ENCODE measurements around the gene KDELR1.
A peak's percentile ranks its signal among the peaks of the same experiment; 100 is the strongest.

Gene KDELR1

DNA sequence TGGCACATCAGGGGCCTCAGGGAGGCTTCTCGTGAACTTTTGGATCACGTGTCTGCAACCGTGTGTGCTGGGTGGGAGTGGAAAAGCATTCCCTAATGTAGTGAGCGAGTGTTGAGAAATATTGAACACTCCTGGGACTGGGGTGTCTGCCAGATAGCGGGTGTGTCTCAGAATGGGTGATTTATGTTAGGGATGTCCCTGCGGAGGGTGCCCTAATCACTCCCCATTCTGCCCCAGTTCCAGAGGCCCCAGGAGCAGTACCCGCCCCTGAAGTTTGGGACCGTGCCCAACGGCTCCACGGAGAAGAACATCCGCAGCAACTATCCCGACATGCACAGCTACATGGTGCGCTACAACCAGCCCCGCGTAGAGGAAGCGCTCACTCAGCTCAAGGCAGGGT lies 30.2 kb upstream of the KDELR1 start:
- no peak overlapping the region for H3K4me3 ChIP-seq
- peaks cover 0 to 12% of the 10 kb centered on the region in 2 donors for H3K27me3 ChIP-seq
- TF ChIP-seq, protein P1, sequence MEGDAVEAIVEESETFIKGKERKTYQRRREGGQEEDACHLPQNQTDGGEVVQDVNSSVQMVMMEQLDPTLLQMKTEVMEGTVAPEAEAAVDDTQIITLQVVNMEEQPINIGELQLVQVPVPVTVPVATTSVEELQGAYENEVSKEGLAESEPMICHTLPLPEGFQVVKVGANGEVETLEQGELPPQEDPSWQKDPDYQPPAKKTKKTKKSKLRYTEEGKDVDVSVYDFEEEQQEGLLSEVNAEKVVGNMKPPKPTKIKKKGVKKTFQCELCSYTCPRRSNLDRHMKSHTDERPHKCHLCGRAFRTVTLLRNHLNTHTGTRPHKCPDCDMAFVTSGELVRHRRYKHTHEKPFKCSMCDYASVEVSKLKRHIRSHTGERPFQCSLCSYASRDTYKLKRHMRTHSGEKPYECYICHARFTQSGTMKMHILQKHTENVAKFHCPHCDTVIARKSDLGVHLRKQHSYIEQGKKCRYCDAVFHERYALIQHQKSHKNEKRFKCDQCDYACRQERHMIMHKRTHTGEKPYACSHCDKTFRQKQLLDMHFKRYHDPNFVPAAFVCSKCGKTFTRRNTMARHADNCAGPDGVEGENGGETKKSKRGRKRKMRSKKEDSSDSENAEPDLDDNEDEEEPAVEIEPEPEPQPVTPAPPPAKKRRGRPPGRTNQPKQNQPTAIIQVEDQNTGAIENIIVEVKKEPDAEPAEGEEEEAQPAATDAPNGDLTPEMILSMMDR (IDR thresholded peaks at IDR 0.05), result no peak
- H3K27ac ChIP-seq, result no peak overlapping the region
- no peaks in the 10 kb centered on the region for H3K4me1 ChIP-seq
- H3K9me3 ChIP-seq, result no peaks in the 10 kb centered on the region
- intact Hi-C loops (cut with DNase I; ENCODE audit: low total_unique reads), result no loop called here
- H3K36me3 ChIP-seq, result no peaks in the 10 kb centered on the region
- no peak for DNase-seq

DNA sequence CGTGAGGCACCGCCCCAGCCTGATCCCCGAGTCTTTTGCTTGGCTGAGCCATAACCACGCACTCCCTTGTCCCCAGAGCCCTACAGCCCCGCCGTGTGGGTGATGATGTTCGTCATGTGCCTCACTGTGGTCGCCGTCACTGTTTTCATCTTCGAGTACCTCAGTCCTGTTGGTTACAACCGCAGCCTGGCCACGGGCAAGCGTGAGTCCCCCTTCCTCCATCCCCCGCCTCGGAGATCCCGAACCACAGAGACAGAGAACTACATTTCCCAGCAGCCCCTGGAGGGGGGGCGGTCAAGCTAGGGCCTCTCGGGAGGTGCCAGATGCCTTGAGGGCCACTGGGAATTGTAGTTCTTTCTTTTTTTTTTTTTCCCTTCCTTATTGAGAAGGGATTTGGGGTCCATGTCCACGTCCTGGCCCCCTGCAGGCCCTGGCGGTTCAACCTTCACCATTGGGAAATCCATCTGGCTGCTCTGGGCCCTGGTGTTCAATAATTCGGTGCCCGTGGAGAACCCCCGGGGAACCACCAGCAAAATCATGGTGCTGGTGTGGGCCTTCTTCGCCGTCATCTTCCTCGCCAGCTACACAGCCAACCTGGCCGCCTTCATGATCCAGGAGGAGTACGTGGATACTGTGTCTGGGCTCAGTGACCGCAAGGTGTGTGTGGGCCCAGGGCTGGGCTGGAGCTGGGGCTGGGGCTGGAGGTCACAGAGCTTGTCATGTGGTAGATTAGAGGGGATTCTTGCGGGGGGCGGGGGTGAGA lies 28.0 kb upstream of the KDELR1 start:
- H3K4me1 ChIP-seq, result peaks cover 0 to 11% (median 6%) of the 10 kb centered on the region in 4 donors
- H3K36me3 ChIP-seq, result no peaks in the 10 kb centered on the region
- DNase-seq, result peak in 1 of 2 donors; percentile 47
- H3K27me3 ChIP-seq, result peaks cover 0 to 33% of the 10 kb centered on the region in 2 donors
- no peak overlapping the region for H3K27ac ChIP-seq
- intact Hi-C loops (cut with DNase I; ENCODE audit: low total_unique reads), result no loop called here
- TF ChIP-seq, protein P1 (IDR thresholded peaks at IDR 0.05), result no peak
- no peak overlapping the region for H3K4me3 ChIP-seq
- no peaks in the 10 kb centered on the region for H3K9me3 ChIP-seq

DNA sequence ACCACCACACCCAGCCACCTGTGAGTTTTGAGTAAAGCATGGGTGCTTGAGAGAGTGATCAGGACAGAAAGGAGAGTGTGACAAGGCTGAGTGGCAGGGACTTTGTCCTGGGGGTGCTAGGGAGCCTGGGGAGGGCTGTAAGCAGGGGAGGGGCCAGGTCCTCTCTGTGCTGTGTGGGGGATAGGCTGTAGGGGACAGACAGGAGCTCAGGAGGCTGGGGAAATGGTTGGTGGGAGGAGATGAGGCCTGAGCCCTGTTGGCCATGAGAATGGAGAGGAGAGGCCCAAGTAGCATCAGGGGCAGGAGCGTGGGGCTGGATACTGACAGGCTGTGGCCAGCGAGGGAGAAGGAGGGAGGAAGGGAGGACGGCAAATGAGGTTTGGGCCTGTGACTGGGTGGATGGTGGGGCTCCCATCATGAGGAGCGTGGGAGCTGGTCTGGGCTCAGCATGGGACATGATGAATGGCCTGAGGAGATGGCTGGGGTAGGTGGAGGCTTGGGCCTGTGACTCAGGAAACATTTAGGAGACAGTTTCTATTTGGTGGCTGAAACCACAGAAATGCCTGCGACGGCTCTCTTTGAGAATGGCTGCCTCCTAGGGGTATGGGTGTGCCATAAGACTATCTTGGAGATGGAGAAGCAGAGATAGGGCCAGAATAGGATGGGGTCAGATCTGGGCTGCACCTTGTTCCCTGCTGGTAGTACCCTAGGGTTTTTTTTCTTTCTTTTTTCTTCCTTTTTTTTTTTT lies 27.1 kb upstream of the KDELR1 start:
- H3K36me3 ChIP-seq, result no peaks in the 10 kb centered on the region
- H3K27me3 ChIP-seq, result peaks cover 0 to 41% of the 10 kb centered on the region in 2 donors
- H3K4me1 ChIP-seq, result peaks cover 0 to 16% (median 6%) of the 10 kb centered on the region in 4 donors
- no peak overlapping the region for H3K4me3 ChIP-seq
- no peaks in the 10 kb centered on the region for H3K9me3 ChIP-seq
- intact Hi-C loops (cut with DNase I; ENCODE audit: low total_unique reads), result no loop called here
- TF ChIP-seq, protein P1 (IDR thresholded peaks at IDR 0.05), result no peak
- no peak for DNase-seq
- no peak overlapping the region for H3K27ac ChIP-seq

DNA sequence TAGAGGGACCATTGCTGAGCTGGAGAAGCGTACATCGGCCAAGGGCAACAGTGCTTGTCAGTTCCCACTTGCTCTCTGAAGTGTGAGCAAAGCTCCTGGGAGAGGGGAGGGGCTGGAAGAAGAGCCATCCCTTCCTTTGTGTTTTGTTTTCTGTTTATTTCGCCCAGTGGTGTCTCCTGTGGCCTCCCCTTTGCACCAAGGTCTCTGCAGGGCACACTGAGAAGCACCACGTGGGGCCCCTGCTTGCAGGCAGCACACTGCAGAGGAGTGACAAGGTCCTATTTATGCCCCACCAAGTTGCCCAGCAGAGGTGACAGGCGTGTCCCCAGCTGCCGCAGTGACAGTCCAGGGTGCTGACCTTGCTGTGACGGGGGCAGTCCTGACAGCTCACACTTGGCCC lies 26.1 kb upstream of the KDELR1 start:
- no peak for DNase-seq
- H3K9me3 ChIP-seq, result no peaks in the 10 kb centered on the region

DNA sequence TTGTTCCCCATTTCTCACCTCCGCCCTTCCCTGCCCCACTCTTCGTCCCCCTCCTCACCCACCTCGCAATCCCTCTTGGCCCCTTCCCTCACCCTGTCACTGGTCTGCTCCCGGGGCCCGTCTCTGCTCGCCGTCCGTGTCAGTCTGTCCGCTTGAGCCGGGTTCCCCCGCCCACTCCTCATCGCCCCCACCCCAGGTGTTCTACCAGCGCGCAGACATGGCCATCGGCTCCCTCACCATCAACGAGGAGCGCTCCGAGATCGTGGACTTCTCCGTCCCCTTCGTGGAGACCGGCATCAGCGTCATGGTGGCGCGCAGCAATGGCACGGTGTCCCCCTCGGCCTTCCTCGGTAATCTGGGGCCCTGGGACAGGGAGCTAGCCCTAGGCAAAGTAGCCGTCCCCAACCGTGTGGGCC lies 24.5 kb upstream of the KDELR1 start:
- no peak overlapping the region for H3K27ac ChIP-seq
- no peak for DNase-seq

More for the DNA sequence above, 26.1 kb upstream of the KDELR1 start:
- intact Hi-C loops (cut with DNase I; ENCODE audit: low total_unique reads), result no loop called here
- Histone ChIP-seq H3K4me3 (no peak overlapping the region), H3K36me3 (no peaks in the 10 kb centered on the region), H3K4me1 (peaks cover 0 to 16% (median 6%) of the 10 kb centered on the region in 4 donors), H3K27ac (no peak overlapping the region), H3K27me3 (peaks cover 0 to 41% of the 10 kb centered on the region in 2 donors)
- TF ChIP-seq, protein P1 (IDR thresholded peaks at IDR 0.05), result no peak

More for the DNA sequence above, 24.5 kb upstream of the KDELR1 start:
- no peaks in the 10 kb centered on the region for H3K9me3 ChIP-seq
- H3K4me3 ChIP-seq, result peak overlapping the region in 1 of 2 donors; percentile 22
- intact Hi-C loops (cut with DNase I; ENCODE audit: low total_unique reads), result no loop called here
- peaks cover 0 to 47% of the 10 kb centered on the region in 2 donors for H3K27me3 ChIP-seq
- TF ChIP-seq, protein P1 (IDR thresholded peaks at IDR 0.05), result no peak
- peaks cover 0 to 16% (median 6%) of the 10 kb centered on the region in 4 donors for H3K4me1 ChIP-seq
- no peaks in the 10 kb centered on the region for H3K36me3 ChIP-seq

All from tibial artery (tissue), 4 donors.